ENCODE data around the gene SYT17.

The SYT17 gene

DNA sequence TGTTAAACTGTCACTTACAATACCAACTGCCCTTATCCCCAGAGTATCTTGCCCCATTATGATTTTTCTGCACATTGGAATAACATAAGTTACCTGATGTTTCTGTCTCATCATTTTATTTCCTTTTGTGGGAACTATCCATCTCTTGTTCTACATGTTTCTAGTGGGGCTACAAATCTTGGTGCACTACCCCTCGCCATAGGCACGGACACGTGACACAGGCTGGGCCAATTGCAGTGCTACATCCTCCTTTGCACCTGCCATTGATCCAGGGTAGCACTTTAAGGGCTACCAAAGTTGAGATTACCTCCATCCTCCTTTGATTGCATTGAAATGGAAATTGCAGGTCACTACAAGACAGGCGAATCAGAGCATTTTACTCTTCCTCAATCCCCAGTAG, 14.2 kb upstream of the SYT17 start:
- TF ChIP-seq CREB1 (IDR thresholded peaks at IDR 0.05; ENCODE audit: low read depth) (no peak), YY1 (IDR thresholded peaks at IDR 0.05; ENCODE audit: low read depth) (peak; percentile 81), TAF1 (IDR thresholded peaks at IDR 0.05; ENCODE audit: low read depth) (no peak), EGR1 (IDR thresholded peaks at IDR 0.05) (no peak), TEAD4 (IDR thresholded peaks at IDR 0.05) (no peak), NFIC (IDR thresholded peaks at IDR 0.05) (no peak), CEBPB (IDR thresholded peaks at IDR 0.05) (no peak), RAD21 (IDR thresholded peaks at IDR 0.05; ENCODE audit: low read depth) (no peak), ZBTB7A (IDR thresholded peaks at IDR 0.05; ENCODE audit: low read depth) (no peak)
- TF ChIP-seq, protein P1, sequence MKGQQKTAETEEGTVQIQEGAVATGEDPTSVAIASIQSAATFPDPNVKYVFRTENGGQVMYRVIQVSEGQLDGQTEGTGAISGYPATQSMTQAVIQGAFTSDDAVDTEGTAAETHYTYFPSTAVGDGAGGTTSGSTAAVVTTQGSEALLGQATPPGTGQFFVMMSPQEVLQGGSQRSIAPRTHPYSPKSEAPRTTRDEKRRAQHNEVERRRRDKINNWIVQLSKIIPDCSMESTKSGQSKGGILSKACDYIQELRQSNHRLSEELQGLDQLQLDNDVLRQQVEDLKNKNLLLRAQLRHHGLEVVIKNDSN (IDR thresholded peaks at IDR 0.05) = peak; percentile 96
- TF ChIP-seq, protein P2, sequence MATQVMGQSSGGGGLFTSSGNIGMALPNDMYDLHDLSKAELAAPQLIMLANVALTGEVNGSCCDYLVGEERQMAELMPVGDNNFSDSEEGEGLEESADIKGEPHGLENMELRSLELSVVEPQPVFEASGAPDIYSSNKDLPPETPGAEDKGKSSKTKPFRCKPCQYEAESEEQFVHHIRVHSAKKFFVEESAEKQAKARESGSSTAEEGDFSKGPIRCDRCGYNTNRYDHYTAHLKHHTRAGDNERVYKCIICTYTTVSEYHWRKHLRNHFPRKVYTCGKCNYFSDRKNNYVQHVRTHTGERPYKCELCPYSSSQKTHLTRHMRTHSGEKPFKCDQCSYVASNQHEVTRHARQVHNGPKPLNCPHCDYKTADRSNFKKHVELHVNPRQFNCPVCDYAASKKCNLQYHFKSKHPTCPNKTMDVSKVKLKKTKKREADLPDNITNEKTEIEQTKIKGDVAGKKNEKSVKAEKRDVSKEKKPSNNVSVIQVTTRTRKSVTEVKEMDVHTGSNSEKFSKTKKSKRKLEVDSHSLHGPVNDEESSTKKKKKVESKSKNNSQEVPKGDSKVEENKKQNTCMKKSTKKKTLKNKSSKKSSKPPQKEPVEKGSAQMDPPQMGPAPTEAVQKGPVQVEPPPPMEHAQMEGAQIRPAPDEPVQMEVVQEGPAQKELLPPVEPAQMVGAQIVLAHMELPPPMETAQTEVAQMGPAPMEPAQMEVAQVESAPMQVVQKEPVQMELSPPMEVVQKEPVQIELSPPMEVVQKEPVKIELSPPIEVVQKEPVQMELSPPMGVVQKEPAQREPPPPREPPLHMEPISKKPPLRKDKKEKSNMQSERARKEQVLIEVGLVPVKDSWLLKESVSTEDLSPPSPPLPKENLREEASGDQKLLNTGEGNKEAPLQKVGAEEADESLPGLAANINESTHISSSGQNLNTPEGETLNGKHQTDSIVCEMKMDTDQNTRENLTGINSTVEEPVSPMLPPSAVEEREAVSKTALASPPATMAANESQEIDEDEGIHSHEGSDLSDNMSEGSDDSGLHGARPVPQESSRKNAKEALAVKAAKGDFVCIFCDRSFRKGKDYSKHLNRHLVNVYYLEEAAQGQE (IDR thresholded peaks at IDR 0.05; ENCODE audit: low read depth) = no peak
- TF ChIP-seq, protein P3, sequence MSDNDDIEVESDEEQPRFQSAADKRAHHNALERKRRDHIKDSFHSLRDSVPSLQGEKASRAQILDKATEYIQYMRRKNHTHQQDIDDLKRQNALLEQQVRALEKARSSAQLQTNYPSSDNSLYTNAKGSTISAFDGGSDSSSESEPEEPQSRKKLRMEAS (IDR thresholded peaks at IDR 0.05) = peak; percentile 68

DNA sequence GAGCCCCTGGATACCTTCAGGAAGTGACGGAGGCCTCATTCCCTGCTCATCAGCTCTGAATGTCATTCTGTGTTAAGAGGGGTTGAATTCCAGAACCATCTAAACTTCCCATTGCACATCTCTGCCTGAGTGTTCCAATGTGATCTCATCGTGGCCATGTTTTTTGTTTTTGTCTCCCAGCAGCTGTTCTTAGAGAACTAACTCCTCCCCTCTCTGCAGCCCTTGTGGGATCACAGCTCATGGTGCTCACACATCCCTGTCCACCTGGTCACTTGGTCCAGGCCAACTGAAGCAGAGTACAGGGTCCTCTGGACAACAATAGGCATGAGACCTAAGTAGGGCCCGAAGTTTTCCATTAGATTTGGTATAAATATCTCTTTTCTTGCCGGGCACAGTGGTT, 6.0 kb upstream of the SYT17 start:
- no peak for TF ChIP-seq FOXM1 (IDR thresholded peaks at IDR 0.05; ENCODE audit: borderline replicate concordance, low read depth)
- TF ChIP-seq RAD21 (IDR thresholded peaks at IDR 0.05; ENCODE audit: low read depth) = no peak
- TF ChIP-seq, protein P3 (IDR thresholded peaks at IDR 0.05) = no peak
- TF ChIP-seq EGR1 (IDR thresholded peaks at IDR 0.05) = no peak

DNA sequence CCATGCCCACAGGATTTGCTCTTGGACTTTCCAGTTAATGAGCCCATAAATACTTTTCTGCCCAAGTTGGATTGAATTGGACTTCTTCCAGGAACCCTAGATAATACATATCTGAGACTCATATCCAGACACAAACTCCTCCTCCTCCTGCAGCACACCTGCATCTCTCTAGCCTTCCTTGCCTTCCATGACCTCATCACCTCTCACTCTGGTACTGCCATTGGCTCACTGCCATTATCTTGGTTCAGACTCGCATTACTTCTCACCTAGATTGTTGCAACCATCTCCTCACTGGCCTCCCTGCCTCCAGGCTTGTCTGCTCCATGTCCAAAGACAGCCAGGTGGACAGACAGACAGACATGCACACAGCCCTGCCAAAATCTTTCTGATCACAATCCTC, 4.8 kb upstream of the SYT17 start:
- no peak for TF ChIP-seq CREB1 (IDR thresholded peaks at IDR 0.05; ENCODE audit: low read depth)
- TF ChIP-seq FOXM1 (IDR thresholded peaks at IDR 0.05; ENCODE audit: borderline replicate concordance, low read depth) = no peak
- TF ChIP-seq TAF1 (IDR thresholded peaks at IDR 0.05; ENCODE audit: low read depth) = no peak
- no peak for TF ChIP-seq EGR1 (IDR thresholded peaks at IDR 0.05)
- TF ChIP-seq, protein P3 (IDR thresholded peaks at IDR 0.05) = no peak
- no peak for TF ChIP-seq CEBPB (IDR thresholded peaks at IDR 0.05)
- no peak for TF ChIP-seq ZBTB7A (IDR thresholded peaks at IDR 0.05; ENCODE audit: low read depth)
- TF ChIP-seq, protein P2 (IDR thresholded peaks at IDR 0.05; ENCODE audit: low read depth) = no peak
- no peak for TF ChIP-seq EP300 (IDR thresholded peaks at IDR 0.05; ENCODE audit: borderline replicate concordance)
- no peak for TF ChIP-seq NFIC (IDR thresholded peaks at IDR 0.05)
- TF ChIP-seq TCF12 (IDR thresholded peaks at IDR 0.05; ENCODE audit: low read depth) = no peak

DNA sequence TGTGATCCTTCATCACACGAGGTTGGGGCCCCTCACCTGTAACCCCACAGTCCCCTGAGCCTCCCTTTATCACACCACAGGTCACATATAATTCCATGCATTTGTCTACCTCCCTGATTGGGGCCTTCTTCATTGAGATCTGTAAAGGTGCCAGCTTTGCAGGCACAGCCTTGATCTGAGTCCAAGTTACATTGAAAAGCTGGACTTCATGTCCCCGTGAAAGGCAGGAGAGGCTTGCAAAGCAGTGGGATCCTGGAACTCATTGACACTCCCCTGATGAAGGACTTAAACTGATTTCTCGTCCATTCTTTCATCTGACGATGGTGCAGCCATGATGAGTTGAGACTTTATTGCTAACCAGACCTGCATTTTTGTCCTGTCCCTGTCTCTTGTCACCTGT, 3.8 kb upstream of the SYT17 start:
- TF ChIP-seq CEBPB (IDR thresholded peaks at IDR 0.05) (no peak), EP300 (IDR thresholded peaks at IDR 0.05; ENCODE audit: borderline replicate concordance) (no peak)
- TF ChIP-seq, protein P1 (IDR thresholded peaks at IDR 0.05) = no peak

DNA sequence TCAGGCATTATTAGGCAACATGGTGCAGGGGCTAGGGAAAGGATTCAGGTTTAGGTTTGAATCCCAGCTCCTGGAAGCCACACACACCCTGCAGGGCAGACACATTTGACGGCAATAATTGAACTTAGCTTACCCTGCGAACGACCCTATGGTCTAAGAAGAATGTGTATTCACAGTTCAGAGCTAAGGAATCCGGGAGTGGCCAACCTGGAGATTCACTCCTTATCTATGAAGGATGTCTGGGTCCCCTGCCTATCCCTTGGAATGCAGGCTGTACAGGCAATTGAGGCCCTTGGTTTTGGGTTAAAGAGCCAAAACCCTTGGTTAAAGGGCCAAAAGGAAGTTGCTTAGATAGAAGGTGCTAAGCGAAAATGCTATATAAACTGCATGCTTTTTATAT, 2.9 kb upstream of the SYT17 start:
- TF ChIP-seq CEBPB (IDR thresholded peaks at IDR 0.05) = no peak
- TF ChIP-seq TCF12 (IDR thresholded peaks at IDR 0.05; ENCODE audit: low read depth) = no peak
- TF ChIP-seq, protein P2 (IDR thresholded peaks at IDR 0.05; ENCODE audit: low read depth) = no peak
- TF ChIP-seq FOXM1 (IDR thresholded peaks at IDR 0.05; ENCODE audit: borderline replicate concordance, low read depth) = no peak
- no peak for TF ChIP-seq TEAD4 (IDR thresholded peaks at IDR 0.05)
- TF ChIP-seq RAD21 (IDR thresholded peaks at IDR 0.05; ENCODE audit: low read depth) = no peak
- TF ChIP-seq, protein P1 (IDR thresholded peaks at IDR 0.05) = no peak
- no peak for TF ChIP-seq CREB1 (IDR thresholded peaks at IDR 0.05; ENCODE audit: low read depth)
- TF ChIP-seq EGR1 (IDR thresholded peaks at IDR 0.05) = no peak
- no peak for TF ChIP-seq TAF1 (IDR thresholded peaks at IDR 0.05; ENCODE audit: low read depth)
